Smooth muscle cell of the brain vasculature (primary cell): ENCODE data around the gene NR1D2.
A peak's percentile ranks its signal among the peaks of the same experiment; 100 is the strongest.

Experiments used
- DNase-seq: peaks from one replicate; pipeline ENCODE4 v3.0.0-alpha.2; 2012; ENCODE audit warnings: low read depth, low spot score

Gene NR1D2

GRCh38 chr3:23964537-23965235 lies 19.6 kb downstream of the NR1D2 start:
- DNase-seq, result no peak

- DNase-seq, result no peak
These were observed 21.2 kb downstream of the NR1D2 start for GRCh38 chr3:23966328-23966727.

DNA sequence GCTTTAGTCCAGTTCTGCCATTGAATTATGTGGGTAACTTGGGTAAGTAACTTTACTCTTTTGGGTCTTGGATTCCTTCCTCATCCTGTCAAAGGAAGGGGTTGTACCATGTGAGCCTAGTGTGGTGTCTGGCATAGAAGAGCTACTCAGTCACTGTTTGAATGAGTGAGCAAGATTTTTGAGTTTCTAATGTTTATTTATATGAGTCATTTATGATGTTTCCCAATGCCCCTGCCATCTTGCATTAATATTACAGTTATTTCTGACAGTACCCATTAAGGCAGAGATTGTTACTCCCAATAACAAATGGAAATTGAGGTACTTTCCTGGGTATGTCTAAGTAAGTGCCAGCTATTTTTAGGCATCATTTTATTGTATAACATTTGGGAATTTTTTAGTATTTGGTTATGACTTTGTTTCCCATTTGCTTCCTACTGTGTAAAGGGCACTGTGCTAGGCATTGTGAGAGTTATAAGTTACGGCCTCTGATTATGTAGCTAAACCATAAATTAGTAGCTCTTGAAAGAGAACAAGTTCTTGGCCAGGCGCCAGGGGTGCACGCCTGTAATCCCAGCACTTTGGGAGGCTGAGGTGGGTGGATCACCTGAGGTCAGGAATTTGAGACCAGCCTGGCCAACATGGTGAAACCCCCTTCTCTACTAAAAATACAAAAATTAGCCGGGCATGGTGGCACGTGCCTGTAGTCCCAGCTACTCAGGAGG lies 23.5 kb downstream of the NR1D2 start:
- no peak for DNase-seq

- DNase-seq, result no peak
These were observed 24.3 kb downstream of the NR1D2 start for GRCh38 chr3:23969393-23969792.

DNA sequence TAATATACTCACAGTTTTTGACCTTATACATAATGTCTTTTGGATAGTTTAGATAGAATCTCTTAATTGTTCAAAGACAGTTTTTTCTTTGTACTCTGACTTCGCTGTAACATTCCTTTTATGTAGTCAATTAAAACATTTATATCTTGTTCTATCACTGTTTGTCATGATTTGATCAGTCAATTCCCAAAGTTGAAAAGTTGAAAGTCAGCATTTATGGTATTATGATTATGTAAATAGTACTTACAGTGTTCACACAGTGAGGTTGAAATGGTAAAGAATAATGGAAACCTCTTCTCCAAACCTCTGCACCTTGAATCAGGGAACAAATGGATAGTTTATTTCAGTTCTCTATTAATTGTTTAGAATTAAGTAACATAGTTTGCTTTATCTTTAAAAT lies 26.6 kb downstream of the NR1D2 start:
- DNase-seq, result no peak

- DNase-seq, result no peak
These were observed 31.5 kb downstream of the NR1D2 start for GRCh38 chr3:23976555-23976954.

DNA sequence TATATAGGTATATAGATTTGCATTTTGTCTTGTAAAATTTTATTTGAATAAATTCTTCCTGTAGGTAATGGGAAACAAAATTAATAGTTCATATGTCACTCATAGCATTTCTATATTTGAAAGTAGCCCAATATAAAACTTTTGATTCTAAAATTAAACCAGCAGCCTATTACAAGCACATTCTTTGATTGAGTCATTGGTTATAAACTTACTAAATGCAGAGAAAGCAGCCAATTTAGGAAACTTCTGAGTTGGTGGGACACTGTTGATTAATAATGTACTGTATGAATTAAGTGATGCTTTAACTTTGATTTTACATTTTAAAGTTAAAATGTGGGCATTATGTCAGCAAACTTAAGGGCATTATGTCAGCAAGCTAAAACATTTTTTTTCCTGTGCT lies 34.5 kb downstream of the NR1D2 start:
- no peak for DNase-seq

GRCh38 chr3:23981136-23981535 lies 36.0 kb downstream of the NR1D2 start:
- DNase-seq, result no peak

DNA sequence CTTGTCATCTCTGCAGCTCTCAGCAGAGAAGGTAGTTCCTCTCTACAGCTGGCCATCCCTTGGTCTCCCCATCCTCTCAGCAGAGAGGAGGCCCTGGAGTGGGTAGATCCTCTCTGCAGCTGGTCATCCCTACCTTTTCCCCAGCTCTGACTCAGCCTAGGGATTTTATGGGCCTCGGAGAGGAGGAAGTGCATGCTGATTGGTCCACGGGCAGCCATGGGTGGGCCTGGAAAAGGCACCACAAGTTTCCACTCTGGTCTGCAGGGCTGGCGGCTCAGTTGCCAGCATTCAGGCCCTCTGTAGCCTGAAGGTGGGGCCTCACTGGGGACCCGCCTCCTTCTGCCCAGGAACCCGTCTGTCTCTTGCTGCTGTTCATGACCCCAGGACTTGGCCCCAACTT lies 36.9 kb downstream of the NR1D2 start:
- DNase-seq, result no peak

DNA sequence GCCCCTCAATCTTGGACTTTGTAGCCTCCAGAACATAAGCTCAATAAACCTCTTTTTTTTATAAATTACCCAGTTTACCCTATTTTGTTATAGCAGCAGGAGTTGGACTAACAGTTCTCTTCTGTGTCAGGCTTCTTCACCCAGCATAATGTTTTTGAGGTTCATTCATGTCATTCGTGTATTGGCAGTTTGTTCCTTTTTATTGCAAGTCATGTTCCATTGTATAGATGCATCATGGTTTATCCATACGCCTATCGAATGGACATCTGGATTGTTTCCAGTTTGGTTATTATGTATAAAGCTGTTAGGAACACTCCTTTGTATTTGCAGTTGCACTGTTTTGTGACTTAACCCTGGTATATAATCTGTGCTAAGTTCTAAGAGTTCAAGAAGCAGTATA lies 39.8 kb downstream of the NR1D2 start:
- no peak for DNase-seq

DNA sequence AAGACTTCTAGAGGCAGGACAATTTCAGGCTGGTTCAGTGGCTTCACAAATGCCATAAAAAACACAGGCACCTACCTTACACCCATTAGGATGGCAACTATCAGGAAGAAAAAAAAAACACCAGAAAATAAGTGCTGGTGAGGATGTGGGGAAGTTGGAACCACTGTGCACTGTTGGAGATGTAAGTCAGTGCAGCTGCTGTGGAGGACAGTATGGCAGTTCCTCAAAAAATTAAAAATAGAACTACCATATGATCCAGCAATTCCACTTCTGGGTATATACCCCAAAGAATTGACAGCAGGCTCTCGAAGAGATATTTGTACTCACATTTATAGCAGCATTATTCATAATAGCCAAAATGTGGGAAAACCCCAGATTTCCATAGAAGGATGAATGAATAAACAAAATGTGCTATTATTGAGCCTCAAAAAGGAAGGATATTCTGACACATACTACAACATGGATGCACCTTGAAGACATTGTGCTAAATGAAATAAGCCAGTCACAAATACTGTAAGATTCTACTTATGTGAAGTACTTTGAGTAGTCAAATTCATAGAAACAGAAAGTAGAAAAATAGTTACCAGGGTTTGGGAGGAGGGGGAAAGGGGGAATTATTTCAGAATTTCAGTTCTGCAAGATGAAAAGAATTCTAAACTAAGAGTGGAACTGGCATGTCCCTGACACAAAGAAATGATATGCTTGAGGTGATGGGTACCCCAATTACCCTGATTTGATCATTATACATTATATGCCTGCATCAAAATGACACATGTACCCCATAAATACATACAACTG lies 40.9 kb downstream of the NR1D2 start:
- no peak for DNase-seq

GRCh38 chr3:23987356-23987755 lies 42.3 kb downstream of the NR1D2 start:
- DNase-seq, result no peak

- DNase-seq, result no peak
These were observed 46.2 kb downstream of the NR1D2 start for GRCh38 chr3:23991306-23991682.

GRCh38 chr3:23991683-23992628 lies 46.9 kb downstream of the NR1D2 start:
- no peak for DNase-seq

DNA sequence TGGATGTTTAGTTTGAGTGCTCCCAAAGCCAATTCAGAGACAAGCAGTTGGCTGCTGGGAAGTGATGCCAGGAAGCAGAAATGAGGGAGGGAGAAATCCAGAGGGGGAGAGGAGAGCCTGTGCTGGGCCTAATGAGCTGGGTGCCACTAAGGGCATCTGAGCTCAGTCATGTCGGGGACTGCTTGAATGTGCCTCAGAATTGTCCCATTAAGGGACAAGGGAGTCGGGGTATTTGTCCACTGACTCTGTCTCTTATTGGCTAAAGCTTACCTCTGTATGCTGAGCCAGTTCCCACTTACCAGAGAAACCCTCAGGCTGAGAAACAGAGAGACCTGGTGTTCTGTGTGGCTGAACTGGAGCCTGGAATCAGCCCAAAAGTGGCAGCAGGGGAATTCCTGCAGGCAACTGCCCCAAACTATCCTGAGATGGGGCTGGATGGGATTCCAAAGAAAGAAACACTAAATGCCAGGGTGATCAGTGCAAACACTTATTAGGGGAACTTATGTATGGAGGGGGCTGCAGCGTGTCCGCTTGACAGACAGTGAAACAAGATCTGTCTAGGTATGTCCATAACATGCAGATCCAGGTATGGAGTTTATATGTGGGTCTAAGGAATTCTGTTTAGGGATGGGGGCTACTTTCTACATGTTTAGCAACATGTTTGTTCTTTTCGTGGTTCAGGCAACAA lies 48.6 kb downstream of the NR1D2 start:
- DNase-seq, result no peak

DNA sequence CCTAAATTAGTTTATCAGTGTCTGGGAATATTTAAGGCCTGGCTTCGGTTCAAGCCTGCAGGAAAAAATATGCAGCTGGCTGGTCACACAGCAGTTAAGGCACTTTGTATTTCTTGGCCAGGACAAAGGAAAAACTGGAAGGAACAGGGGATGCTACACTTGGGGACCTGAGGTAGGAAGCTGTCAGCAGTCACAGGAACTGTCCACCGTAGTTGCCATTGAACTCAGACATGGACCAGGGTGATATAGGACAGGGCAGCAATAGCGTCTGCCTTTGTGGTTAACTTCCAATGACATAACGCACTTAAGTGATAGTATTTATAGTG lies 49.1 kb downstream of the NR1D2 start:
- no peak for DNase-seq

DNA sequence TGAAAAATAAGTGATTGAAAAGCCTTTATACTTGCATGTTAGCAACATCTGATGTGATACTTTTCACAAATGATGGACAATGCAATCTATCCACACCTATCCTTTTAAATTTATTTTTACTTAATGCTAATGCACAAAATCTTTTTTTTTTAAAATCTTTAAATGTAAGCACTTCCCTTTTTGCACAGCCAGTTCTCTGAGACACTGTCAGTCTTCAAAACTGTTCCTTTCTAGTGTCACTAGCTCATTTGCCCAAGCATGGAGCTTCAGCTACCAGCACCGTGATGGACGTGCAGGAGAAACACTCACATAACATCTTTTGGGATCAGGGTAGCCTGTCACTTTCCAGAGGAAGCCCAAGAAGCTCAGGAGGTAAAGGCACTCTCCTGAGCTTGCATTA lies 50.1 kb downstream of the NR1D2 start:
- DNase-seq, result no peak

- no peak for DNase-seq
These were observed 51.0 kb downstream of the NR1D2 start for GRCh38 chr3:23996095-23996524.

- peak; percentile 39 for DNase-seq
These were observed 54.0 kb downstream of the NR1D2 start for GRCh38 chr3:23999012-23999641.

DNA sequence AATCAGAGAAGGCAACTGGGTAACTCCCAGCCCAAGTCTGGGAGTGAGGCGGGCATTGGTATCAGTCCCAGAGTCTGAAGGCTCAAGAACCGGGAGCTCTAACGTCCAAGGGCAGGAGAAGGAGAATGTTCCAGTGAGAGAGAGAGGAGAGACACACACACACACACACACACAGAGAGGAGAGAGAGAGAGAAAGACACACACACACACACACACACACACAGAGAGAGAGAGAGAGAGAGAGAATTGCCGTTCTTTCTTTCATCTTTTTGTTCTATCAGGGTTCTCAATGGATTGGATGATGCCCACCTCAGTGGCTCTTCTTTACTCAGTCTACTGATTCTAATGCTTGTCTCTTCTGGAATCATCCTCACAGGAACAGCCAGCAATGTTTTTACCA lies 57.0 kb downstream of the NR1D2 start:
- no peak for DNase-seq

- DNase-seq, result no peak
These were observed 58.4 kb downstream of the NR1D2 start for GRCh38 chr3:24003466-24003865.
